H1 (cell line): ENCODE measurements around the gene SPIRE1.

ENCODE experiments used
- BRCA1 ChIP-seq: IDR thresholded peaks from 2 replicates; pipeline ENCODE4 v1.6.1; 2012; ENCODE audit warnings: low read depth, low read length, improper control_type of control experiment
- CEBPB ChIP-seq: IDR thresholded peaks from 2 replicates; pipeline ENCODE4 v1.6.1; 2012; ENCODE audit warnings: low read depth, low read length
- EZH2 ChIP-seq: fragments of 200-600 bp; sonication (generic); IDR thresholded peaks from 2 replicates; pipeline ENCODE4 v1.7.1; 2012; ENCODE audit warnings: low read depth, mild to moderate bottlenecking, moderate library complexity, low read length, inconsistent platforms; ENCODE audit not compliant: severe bottlenecking
- GTF2F1 ChIP-seq: IDR thresholded peaks from 2 replicates; pipeline ENCODE4 v1.6.1; 2012; ENCODE audit warnings: low read depth, low read length, improper control_type of control experiment, borderline replicate concordance
- JUN ChIP-seq: IDR thresholded peaks from 2 replicates; pipeline ENCODE4 v1.6.1; 2011; ENCODE audit warnings: low read depth, mild to moderate bottlenecking, improper control_type of control experiment, low read length
- JUND ChIP-seq: IDR thresholded peaks from 2 replicates; pipeline ENCODE4 v1.6.1; 2011; ENCODE audit warnings: mild to moderate bottlenecking, improper control_type of control experiment, low read length
- POLR2A ChIP-seq, 2 experiments: IDR thresholded peaks; 1 replicate in 1 of 2; 2 replicates in 1 of 2; pipeline ENCODE4 v1.6.1; 2011; ENCODE audit warnings: low read depth in 2 of 2, low read length in 2 of 2, mild to moderate bottlenecking in 2 of 2; ENCODE audit errors: control extremely low read depth in 1 of 2
- POLR2AphosphoS5 ChIP-seq: IDR thresholded peaks from 2 replicates; pipeline ENCODE4 v1.6.1; 2011; ENCODE audit warnings: low read depth, low read length
- SIX5 ChIP-seq: IDR thresholded peaks from 2 replicates; pipeline ENCODE4 v1.6.1; 2011; ENCODE audit warnings: mild to moderate bottlenecking, low read depth, low read length
- SRF ChIP-seq: IDR thresholded peaks from 2 replicates; pipeline ENCODE4 v1.6.1; 2011; ENCODE audit warnings: mild to moderate bottlenecking, low read depth, low read length, moderate library complexity
- TAF1 ChIP-seq: IDR thresholded peaks from 2 replicates; pipeline ENCODE4 v1.6.1; 2011; ENCODE audit warnings: mild to moderate bottlenecking, low read depth, low read length
- ZNF274 ChIP-seq: IDR thresholded peaks from 2 replicates; pipeline ENCODE4 v1.7.0; 2012; ENCODE audit warnings: low read length, borderline replicate concordance; ENCODE audit errors: extremely low read depth
- TF ChIP-seq, protein P1 (sequence below), 3 experiments: IDR thresholded peaks; 1 replicate in 2 of 3; 2 replicates in 1 of 3; pipeline versions ENCODE4 v1.5.1 to v1.6.1; 2011; ENCODE audit warnings: low read length in 3 of 3, mild to moderate bottlenecking in 3 of 3, inconsistent platforms in 2 of 3, low read depth in 1 of 3, moderate library complexity in 1 of 3; ENCODE audit not compliant: insufficient read depth in 1 of 3; ENCODE audit errors: control extremely low read depth in 1 of 3

DNA sequence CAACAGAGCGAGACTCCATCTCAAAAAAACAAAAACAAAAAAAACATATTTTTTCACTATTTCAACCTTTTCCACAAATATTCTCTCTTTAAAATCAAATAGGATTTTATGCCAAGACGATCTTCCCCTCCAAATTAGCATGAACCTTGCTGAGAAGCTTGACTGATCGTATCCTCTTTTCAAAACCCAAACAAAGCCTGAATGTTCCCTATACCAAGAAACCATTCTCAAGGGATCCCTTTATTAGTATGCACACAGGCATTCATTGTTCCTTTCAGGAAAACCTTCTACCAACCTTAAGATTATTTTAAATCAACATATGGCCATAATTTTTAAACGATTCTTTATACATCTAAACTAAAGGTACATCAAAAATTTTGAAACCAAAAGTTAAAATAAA lies 6.3 kb downstream of the SPIRE1 start:
- no peak for TF ChIP-seq JUN
- no peak for TF ChIP-seq POLR2AphosphoS5
- TF ChIP-seq TAF1, result no peak
- TF ChIP-seq, protein P1, sequence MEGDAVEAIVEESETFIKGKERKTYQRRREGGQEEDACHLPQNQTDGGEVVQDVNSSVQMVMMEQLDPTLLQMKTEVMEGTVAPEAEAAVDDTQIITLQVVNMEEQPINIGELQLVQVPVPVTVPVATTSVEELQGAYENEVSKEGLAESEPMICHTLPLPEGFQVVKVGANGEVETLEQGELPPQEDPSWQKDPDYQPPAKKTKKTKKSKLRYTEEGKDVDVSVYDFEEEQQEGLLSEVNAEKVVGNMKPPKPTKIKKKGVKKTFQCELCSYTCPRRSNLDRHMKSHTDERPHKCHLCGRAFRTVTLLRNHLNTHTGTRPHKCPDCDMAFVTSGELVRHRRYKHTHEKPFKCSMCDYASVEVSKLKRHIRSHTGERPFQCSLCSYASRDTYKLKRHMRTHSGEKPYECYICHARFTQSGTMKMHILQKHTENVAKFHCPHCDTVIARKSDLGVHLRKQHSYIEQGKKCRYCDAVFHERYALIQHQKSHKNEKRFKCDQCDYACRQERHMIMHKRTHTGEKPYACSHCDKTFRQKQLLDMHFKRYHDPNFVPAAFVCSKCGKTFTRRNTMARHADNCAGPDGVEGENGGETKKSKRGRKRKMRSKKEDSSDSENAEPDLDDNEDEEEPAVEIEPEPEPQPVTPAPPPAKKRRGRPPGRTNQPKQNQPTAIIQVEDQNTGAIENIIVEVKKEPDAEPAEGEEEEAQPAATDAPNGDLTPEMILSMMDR (IDR thresholded peaks at IDR 0.05; ENCODE audit: control extremely low read depth in 1 of 3, insufficient read depth in 1 of 3, low read depth in 1 of 3, low read length in 3 of 3), result no peak
- no peak for TF ChIP-seq POLR2A (IDR thresholded peaks at IDR 0.05; ENCODE audit: control extremely low read depth in 1 of 2, low read depth in 2 of 2, low read length in 2 of 2)
- no peak for TF ChIP-seq SIX5
- no peak for TF ChIP-seq SRF
- no peak for TF ChIP-seq EZH2
- no peak for TF ChIP-seq GTF2F1
- no peak for TF ChIP-seq CEBPB
- no peak for TF ChIP-seq ZNF274
- no peak for TF ChIP-seq JUND
- TF ChIP-seq BRCA1, result no peak
